GM12864 (cell line): Measurements from ENCODE around the gene C5.

Experiments
- DNase-seq: peaks from one replicate; pipeline ENCODE4 v3.0.0-alpha.2; 2011; ENCODE audit warnings: low read depth
- H3K4me3 ChIP-seq: 2 replicates; pipeline ENCODE4 v1.5.1; 2011; ENCODE audit warnings: mild to moderate bottlenecking, low read depth, low read length, control low read depth
- TF ChIP-seq, protein P1 (sequence below): IDR thresholded peaks from 2 replicates; pipeline ENCODE4 v1.5.1; 2011; ENCODE audit warnings: low read depth, mild to moderate bottlenecking, moderate library complexity, low read length, control low read depth, inconsistent platforms; ENCODE audit errors: missing control alignments

C5 gene

DNA sequence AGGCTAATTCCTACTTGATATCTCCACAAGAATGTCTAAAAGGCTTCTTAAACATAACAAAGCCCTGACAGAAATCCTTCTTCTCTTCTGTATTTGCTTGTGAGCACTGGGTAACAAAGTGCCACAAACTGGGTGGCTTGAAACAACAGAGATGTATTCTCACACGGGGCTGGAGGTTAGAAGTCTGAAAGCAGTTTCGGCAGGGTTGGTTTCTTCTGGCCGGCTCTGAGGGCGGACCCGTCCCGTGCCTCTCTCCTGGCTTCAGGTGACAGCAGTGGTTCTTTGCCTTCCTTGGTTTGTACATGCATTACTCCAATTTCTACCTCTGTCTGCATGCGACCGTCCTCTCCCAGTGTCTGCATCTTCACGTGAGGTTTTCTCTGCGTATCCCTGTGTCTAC, 109.5 kb downstream of the C5 start:
- TF ChIP-seq, protein P1, sequence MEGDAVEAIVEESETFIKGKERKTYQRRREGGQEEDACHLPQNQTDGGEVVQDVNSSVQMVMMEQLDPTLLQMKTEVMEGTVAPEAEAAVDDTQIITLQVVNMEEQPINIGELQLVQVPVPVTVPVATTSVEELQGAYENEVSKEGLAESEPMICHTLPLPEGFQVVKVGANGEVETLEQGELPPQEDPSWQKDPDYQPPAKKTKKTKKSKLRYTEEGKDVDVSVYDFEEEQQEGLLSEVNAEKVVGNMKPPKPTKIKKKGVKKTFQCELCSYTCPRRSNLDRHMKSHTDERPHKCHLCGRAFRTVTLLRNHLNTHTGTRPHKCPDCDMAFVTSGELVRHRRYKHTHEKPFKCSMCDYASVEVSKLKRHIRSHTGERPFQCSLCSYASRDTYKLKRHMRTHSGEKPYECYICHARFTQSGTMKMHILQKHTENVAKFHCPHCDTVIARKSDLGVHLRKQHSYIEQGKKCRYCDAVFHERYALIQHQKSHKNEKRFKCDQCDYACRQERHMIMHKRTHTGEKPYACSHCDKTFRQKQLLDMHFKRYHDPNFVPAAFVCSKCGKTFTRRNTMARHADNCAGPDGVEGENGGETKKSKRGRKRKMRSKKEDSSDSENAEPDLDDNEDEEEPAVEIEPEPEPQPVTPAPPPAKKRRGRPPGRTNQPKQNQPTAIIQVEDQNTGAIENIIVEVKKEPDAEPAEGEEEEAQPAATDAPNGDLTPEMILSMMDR = no peak
- DNase-seq = no peak
- H3K4me3 ChIP-seq = no peak overlapping the region

DNA sequence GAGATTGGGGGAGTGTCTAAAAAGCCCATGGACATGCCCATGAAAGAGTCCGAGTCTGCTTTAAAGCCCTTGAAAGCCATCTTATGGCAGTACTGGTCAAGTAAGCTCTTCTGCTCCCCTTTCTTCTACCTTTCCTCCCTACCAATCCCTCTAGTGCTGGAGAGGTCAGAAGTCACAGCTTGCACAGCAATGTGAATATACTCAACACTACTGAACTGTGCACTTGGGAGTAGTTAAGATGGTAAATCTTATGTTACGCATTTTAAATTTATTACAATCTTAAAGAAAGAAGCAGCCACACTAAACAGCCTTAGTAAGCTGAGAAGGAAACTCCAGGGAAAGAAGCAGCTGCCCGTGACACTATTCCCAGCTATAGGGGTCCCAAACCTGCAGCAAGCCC, 111.2 kb downstream of the C5 start:
- TF ChIP-seq, protein P1 = no peak
- no peak for DNase-seq
- H3K4me3 ChIP-seq = no peak overlapping the region

DNA sequence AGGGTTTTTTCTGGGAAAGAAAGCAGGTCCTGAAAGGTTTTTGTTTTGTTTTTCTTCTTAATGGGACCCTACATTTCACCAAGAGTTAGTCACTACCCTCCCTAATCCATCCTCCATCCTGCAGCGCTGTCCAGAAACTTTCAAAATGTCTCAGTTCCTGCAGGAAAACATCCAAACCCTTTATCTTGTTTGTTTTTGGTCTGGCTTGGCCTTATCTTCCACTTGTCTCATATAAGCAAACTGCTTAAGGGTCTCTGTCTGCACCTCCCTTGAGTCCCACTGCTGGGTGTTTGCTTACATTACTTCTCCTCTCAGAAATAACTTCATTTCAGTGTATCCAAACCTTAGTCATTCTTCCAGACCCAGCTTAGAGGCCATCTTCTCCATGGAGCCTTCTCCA, 112.5 kb downstream of the C5 start:
- TF ChIP-seq, protein P1 = no peak
- no peak overlapping the region for H3K4me3 ChIP-seq
- no peak for DNase-seq

DNA sequence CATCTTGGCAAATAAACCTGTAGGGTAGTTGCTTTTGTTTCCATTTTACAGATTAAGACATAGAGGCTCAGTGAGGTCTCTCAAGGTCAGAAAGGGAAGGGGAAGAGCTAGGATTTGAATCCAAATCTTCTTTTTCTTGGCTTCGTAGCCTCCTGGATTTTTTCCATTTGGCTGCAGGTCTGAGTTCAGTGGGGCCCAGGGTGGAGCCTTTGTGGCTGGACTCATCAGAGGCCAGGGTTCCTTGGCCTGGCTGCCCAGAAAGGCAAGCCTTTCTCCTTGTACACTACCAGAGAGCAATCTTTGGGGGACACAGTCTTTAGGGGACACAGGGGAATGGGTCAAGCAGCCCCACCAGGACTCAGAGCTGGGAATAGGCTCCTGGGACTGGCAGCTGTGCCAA, 112.9 kb downstream of the C5 start:
- TF ChIP-seq, protein P1 = no peak
- H3K4me3 ChIP-seq = no peak overlapping the region
- DNase-seq = no peak

DNA sequence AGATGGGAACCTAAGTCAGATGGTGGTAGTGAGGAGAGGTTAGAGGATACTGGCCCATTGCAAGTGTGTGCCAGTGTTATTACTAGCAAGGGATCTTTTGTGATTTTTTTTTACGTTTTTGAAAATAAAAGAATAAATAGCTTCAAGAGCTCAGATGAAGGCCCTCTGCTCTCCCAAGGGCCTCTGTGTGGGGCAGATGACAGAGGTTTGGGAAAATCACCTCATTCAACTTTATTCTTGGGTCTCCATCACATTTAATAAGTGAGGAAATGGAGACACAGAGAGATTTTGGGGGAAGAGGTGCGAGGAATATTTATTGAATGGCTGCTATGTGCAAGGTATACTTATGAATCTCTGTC, 113.3 kb downstream of the C5 start:
- TF ChIP-seq, protein P1 = no peak
- no peak overlapping the region for H3K4me3 ChIP-seq
- DNase-seq = no peak

DNA sequence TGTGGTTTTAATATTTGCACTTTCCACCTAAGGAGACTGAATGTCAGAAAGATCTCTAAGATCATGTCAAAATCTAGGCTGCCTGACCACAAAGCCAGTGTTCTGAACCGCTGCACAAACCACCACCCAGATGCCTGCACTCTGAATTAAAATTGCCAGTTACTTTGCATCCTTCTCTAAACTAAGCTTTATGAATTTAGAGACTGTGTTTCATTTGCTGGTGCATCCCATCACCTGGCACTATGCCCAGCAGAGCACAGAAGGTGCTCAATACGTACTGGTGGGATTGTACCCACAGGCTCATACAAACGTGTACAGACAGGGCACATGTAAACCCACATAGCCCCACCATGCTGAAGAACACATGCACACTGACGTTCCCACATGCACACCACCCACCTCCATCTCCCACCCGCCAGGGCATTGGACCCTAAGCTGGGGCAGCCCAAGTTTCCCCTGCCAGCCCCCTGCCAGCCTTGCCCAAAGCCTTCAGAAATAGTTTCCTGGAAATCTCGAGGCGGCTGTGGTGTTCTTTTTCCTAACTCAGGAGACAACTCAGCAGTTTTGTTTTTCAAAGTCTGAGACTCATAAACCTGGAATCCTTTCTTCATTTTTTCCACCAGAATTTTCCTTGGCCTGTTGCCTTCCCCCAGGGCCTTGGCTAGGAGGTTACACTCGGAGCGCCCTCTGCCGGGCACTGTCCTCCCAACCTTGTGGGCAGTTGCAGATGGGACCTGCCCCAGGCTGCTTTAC, 113.9 kb downstream of the C5 start:
- TF ChIP-seq, protein P1 = peak; percentile 84
- DNase-seq = no peak
- H3K4me3 ChIP-seq = no peak overlapping the region; the same call in 1 of the 2 replicates

DNA sequence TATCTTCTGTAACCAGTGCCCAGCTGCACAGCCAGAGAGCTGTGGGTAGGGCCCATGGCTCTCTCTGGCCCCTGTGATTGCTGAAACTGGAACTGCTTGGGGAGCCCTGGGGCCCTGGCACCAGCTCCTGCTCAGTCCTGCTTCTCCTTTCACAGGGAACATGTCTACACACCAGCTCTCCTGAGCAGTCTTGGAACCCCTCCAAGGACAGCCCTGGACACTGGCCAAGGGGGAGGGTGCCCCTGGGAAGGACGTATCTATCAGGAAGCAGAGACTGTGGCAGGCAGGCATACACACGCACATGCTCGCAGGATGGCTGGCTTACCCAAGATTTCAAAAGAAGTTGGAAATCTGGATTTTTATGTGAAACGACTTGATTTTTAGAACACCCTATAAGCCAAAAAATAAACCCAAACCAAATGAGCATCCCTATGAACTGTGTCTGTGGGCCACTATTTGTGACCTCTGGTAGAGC, 114.7 kb downstream of the C5 start:
- DNase-seq = no peak
- TF ChIP-seq, protein P1 = no peak

More for the DNA sequence above, 114.7 kb downstream of the C5 start:
- H3K4me3 ChIP-seq = no peak overlapping the region; the same call in 1 of the 2 replicates
